Keratinocyte (primary cell): Measurements from ENCODE around the gene FXYD5. TPM values are rescaled to one million over a fixed set of nuclear protein-coding genes. Genes with fewer than 3 reads are reported as not detected.

Experiments
- DNase-seq: peaks from one replicate; pipeline ENCODE4 v3.0.0-alpha.2; 2011; ENCODE audit warnings: low read depth, missing footprints, low spot score
- FAIRE-seq: peaks from 2 replicates; lab custom pipeline; 2011; peaks lifted over from hg19 to GRCh38; lab: Jason Lieb, UNC
- H2AFZ ChIP-seq: 2 replicates; pipeline ENCODE4 v1.6.0; 2012; ENCODE audit warnings: low read length, control low read depth, inconsistent platforms; ENCODE audit not compliant: control insufficient read depth
- H3K27ac ChIP-seq: 2 replicates; pipeline ENCODE4 v1.5.1; 2011; ENCODE audit warnings: low read length; ENCODE audit not compliant: control insufficient read depth, insufficient read depth
- H3K27me3 ChIP-seq: 3 replicates; pipeline ENCODE4 v1.6.0; 2011; ENCODE audit warnings: low read length; ENCODE audit not compliant: control insufficient read depth, insufficient read depth; ENCODE audit errors: extremely low read depth
- H3K36me3 ChIP-seq, 2 experiments: 2 replicates in 1 of 2; 3 replicates in 1 of 2; pipeline ENCODE4 v1.5.1; 2011; ENCODE audit warnings: low read length in 2 of 2, mild to moderate bottlenecking in 1 of 2; ENCODE audit not compliant: control insufficient read depth in 2 of 2, insufficient read depth in 2 of 2; ENCODE audit errors: extremely low read depth in 1 of 2
- H3K4me1 ChIP-seq: 3 replicates; pipeline ENCODE4 v1.5.1; 2011; ENCODE audit warnings: low read length; ENCODE audit not compliant: control insufficient read depth, insufficient read depth; ENCODE audit errors: extremely low read depth
- H3K4me2 ChIP-seq: 3 replicates; pipeline ENCODE4 v1.6.0; 2011; ENCODE audit warnings: low read depth, low read length; ENCODE audit not compliant: control insufficient read depth, insufficient read depth; ENCODE audit errors: extremely low read depth
- H3K4me3 ChIP-seq, 3 experiments: fragments of 200-600 bp in 1 of 3; sonication (generic) in 1 of 3; 2 replicates in 2 of 3; 3 replicates in 1 of 3; pipeline ENCODE4 v1.5.1; 2011 to 2016; ENCODE audit warnings: low read length in 3 of 3, mild to moderate bottlenecking in 3 of 3, control low read depth in 2 of 3, inconsistent platforms in 1 of 3, low read depth in 1 of 3, mixed read lengths in 1 of 3, mixed run types in 1 of 3, moderate library complexity in 1 of 3; ENCODE audit not compliant: control insufficient read depth in 2 of 3, insufficient read depth in 2 of 3; ENCODE audit errors: extremely low read depth in 1 of 3
- H3K79me2 ChIP-seq: 2 replicates; pipeline ENCODE4 v1.6.0; 2012; ENCODE audit warnings: low read length; ENCODE audit not compliant: control insufficient read depth, insufficient read depth
- H3K9ac ChIP-seq: 3 replicates; pipeline ENCODE4 v1.6.0; 2011; ENCODE audit warnings: low read length; ENCODE audit not compliant: control insufficient read depth, insufficient read depth; ENCODE audit errors: extremely low read depth
- H3K9me1 ChIP-seq: 3 replicates; pipeline ENCODE4 v1.6.0; 2011; ENCODE audit warnings: low read length; ENCODE audit not compliant: control insufficient read depth, insufficient read depth; ENCODE audit errors: extremely low read depth
- H3K9me3 ChIP-seq: 2 replicates; pipeline ENCODE4 v1.5.1; 2012; ENCODE audit warnings: low read depth, low read length; ENCODE audit not compliant: control insufficient read depth
- H4K20me1 ChIP-seq: 3 replicates; pipeline ENCODE4 v1.6.0; 2011; ENCODE audit warnings: low read length; ENCODE audit not compliant: control insufficient read depth, insufficient read depth; ENCODE audit errors: extremely low read depth
- CTCF ChIP-seq, 3 experiments: IDR thresholded peaks in 1 of 3; conservative IDR thresholded peaks in 1 of 3; optimal IDR thresholded peaks in 1 of 3; 2 replicates in 2 of 3; 3 replicates in 1 of 3; pipeline versions ENCODE3 to v1.5.1; 2011; ENCODE audit warnings: low read length in 3 of 3, mild to moderate bottlenecking in 3 of 3, moderate library complexity in 2 of 3, control low read depth in 1 of 3, inconsistent platforms in 1 of 3; ENCODE audit not compliant: insufficient read depth in 2 of 3; ENCODE audit errors: extremely low read depth in 1 of 3
- EZH2 ChIP-seq: IDR thresholded peaks from one replicate; pipeline ENCODE4 v1.6.1; 2012; ENCODE audit warnings: inconsistent platforms, mild to moderate bottlenecking, low read length, moderate library complexity
- dilution Hi-C: fragments of 300-500 bp; cut with MboI; formaldehyde crosslinking; loops from one replicate; pipeline ENCODE4 v1.7.0; 2020; ENCODE audit warnings: low sequenced_read_pairs; ENCODE audit not compliant: extremely low pct_ligation_motif_present
- polyA plus RNA-seq, 5 experiments: library from polyadenylated mRNA; depleted of rRNA in 3 of 5; stranded (reverse) in 3 of 5; stranded (forward) in 1 of 5; unstranded in 1 of 5; fragments of >200 nt; gene quantifications; 1 replicate in 1 of 5; 2 replicates in 3 of 5; 3 replicates in 1 of 5; pipeline versions ENCODE4 v1.2.1 to v1.2.3, GENCODE V29; 2011 to 2012; ENCODE audit warnings: missing spikeins in 2 of 5, low read depth in 1 of 5, low replicate concordance in 1 of 5

FXYD5 gene
- polyA plus RNA-seq, 1 donor (not counting 4 experiments of a cell fraction or from before 2014, with no cell fraction given), result 122 TPM

- no peaks in the 10 kb centered on the region for H3K9me1 ChIP-seq
- no peak for TF ChIP-seq EZH2
- no peak for TF ChIP-seq CTCF (optimal IDR thresholded peaks at IDR 0.05 in 1 of 3, IDR thresholded peaks at IDR 0.05 in 1 of 3, conservative IDR thresholded peaks at IDR 0.05 in 1 of 3; ENCODE audit: extremely low read depth in 1 of 3, insufficient read depth in 2 of 3, low read length in 3 of 3)
- H3K27me3 ChIP-seq, result no peaks in the 10 kb centered on the region
- no peaks in the 10 kb centered on the region for H3K79me2 ChIP-seq
- DNase-seq, result no peak
- no peak overlapping the region for H3K4me2 ChIP-seq
- H3K9ac ChIP-seq, result no peak overlapping the region
- no peaks in the 10 kb centered on the region for H3K4me1 ChIP-seq
- H4K20me1 ChIP-seq, result no peaks in the 10 kb centered on the region
- no peak overlapping the region for H3K4me3 ChIP-seq
- H3K36me3 ChIP-seq, result no peaks in the 10 kb centered on the region
- no peak overlapping the region for H2AFZ ChIP-seq
- dilution Hi-C loops, result no loop called here
- FAIRE-seq, result no peak
- H3K9me3 ChIP-seq, result no peaks in the 10 kb centered on the region
- no peak overlapping the region for H3K27ac ChIP-seq
These were observed 48.5 kb downstream of the FXYD5 start for GRCh38 chr19:35202722-35203688.

- H3K27me3 ChIP-seq, result no peaks in the 10 kb centered on the region
- H3K27ac ChIP-seq, result no peak overlapping the region
- H2AFZ ChIP-seq, result no peak overlapping the region
- DNase-seq, result no peak
- H4K20me1 ChIP-seq, result no peaks in the 10 kb centered on the region
- no peaks in the 10 kb centered on the region for H3K9me1 ChIP-seq
- H3K9ac ChIP-seq, result no peak overlapping the region
- no peaks in the 10 kb centered on the region for H3K4me1 ChIP-seq
- H3K9me3 ChIP-seq, result no peaks in the 10 kb centered on the region
- H3K4me3 ChIP-seq, result no peak overlapping the region
- FAIRE-seq, result no peak
- no peaks in the 10 kb centered on the region for H3K79me2 ChIP-seq
- no peak overlapping the region for H3K4me2 ChIP-seq
- TF ChIP-seq EZH2 (no peak), CTCF (optimal IDR thresholded peaks at IDR 0.05 in 1 of 3, IDR thresholded peaks at IDR 0.05 in 1 of 3, conservative IDR thresholded peaks at IDR 0.05 in 1 of 3; ENCODE audit: extremely low read depth in 1 of 3, insufficient read depth in 2 of 3, low read length in 3 of 3) (no peak)
- H3K36me3 ChIP-seq, result no peaks in the 10 kb centered on the region
- dilution Hi-C loops, result no loop called here
These were observed 50.5 kb downstream of the FXYD5 start for GRCh38 chr19:35204799-35205732.
